Cardiac muscle cell (in vitro differentiated cells and primary cell): Measurements from ENCODE around the gene C16orf74. TPM values are rescaled to one million over a fixed set of nuclear protein-coding genes. Genes with fewer than 3 reads are reported as not detected.

Experiments
- DNase-seq, 2 donors: peaks; one replicate each; pipeline versions ENCODE4 v3.0.0 to v3.0.0-alpha.2; 2010 to 2017; ENCODE audit warnings: low read depth in 1 of 2, low spot score in 1 of 2
- H3K27ac ChIP-seq: fragments of 200-600 bp; sonication (generic); 2 replicates; pipeline ENCODE4 v1.5.1; 2016
- H3K27me3 ChIP-seq: fragments of 200-600 bp; sonication (generic); 2 replicates; pipeline ENCODE4 v1.6.0; 2016; ENCODE audit warnings: control low read depth
- H3K36me3 ChIP-seq: fragments of 200-600 bp; sonication (generic); 2 replicates; pipeline ENCODE4 v1.5.1; 2016; ENCODE audit warnings: control low read depth
- H3K4me1 ChIP-seq: fragments of 200-600 bp; sonication (generic); 2 replicates; pipeline ENCODE4 v1.8.1; 2017; ENCODE audit warnings: low read depth, mild to moderate bottlenecking, mixed run types
- H3K4me3 ChIP-seq: fragments of 200-600 bp; sonication (generic); 2 replicates; pipeline ENCODE4 v1.5.1; 2016; ENCODE audit warnings: mild to moderate bottlenecking
- H3K9me3 ChIP-seq: fragments of 200-600 bp; sonication (generic); 2 replicates; pipeline ENCODE4 v1.5.1; 2017; ENCODE audit warnings: low read depth, mild to moderate bottlenecking, control low read depth
- polyA plus RNA-seq: library from polyadenylated mRNA; unstranded; fragments of >200 nt; fragmentation: Nextera tagmentation; extraction: Ambion mirVana; gene quantifications from 2 replicates; pipeline ENCODE4 v1.2.1, GENCODE V29; 2016
- total RNA-seq: library from RNA; depleted of rRNA; stranded (reverse); fragments of >200 nt; gene quantifications from 2 replicates; pipeline ENCODE4 v1.2.3, GENCODE V29; 2016
- TF ChIP-seq, protein P1 (sequence below): IDR thresholded peaks from 2 replicates; pipeline ENCODE4 v1.5.1; 2012; ENCODE audit warnings: low read depth, mild to moderate bottlenecking, low read length

The C16orf74 gene
- total and polyA plus RNA-seq, 2 experiments from 2014 or later, result 37.9 to 49.7 TPM

GRCh38 chr16:85716680-85717038, 34.2 kb downstream of the C16orf74 start:
- DNase-seq, result no peak
- H3K27ac ChIP-seq, result no peak overlapping the region
- H3K9me3 ChIP-seq, result no peaks in the 10 kb centered on the region
- H3K27me3 ChIP-seq, result peaks cover 26% of the 10 kb centered on the region
- H3K4me1 ChIP-seq, result peaks cover 3% of the 10 kb centered on the region
- no peaks in the 10 kb centered on the region for H3K36me3 ChIP-seq
- TF ChIP-seq, protein P1, sequence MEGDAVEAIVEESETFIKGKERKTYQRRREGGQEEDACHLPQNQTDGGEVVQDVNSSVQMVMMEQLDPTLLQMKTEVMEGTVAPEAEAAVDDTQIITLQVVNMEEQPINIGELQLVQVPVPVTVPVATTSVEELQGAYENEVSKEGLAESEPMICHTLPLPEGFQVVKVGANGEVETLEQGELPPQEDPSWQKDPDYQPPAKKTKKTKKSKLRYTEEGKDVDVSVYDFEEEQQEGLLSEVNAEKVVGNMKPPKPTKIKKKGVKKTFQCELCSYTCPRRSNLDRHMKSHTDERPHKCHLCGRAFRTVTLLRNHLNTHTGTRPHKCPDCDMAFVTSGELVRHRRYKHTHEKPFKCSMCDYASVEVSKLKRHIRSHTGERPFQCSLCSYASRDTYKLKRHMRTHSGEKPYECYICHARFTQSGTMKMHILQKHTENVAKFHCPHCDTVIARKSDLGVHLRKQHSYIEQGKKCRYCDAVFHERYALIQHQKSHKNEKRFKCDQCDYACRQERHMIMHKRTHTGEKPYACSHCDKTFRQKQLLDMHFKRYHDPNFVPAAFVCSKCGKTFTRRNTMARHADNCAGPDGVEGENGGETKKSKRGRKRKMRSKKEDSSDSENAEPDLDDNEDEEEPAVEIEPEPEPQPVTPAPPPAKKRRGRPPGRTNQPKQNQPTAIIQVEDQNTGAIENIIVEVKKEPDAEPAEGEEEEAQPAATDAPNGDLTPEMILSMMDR, result no peak
- no peak overlapping the region for H3K4me3 ChIP-seq

- H3K4me1 ChIP-seq, result peaks cover 3% of the 10 kb centered on the region
- no peak overlapping the region for H3K4me3 ChIP-seq
- no peaks in the 10 kb centered on the region for H3K9me3 ChIP-seq
- TF ChIP-seq, protein P1, result no peak
- no peak for DNase-seq
- H3K27me3 ChIP-seq, result peaks cover 26% of the 10 kb centered on the region
- H3K36me3 ChIP-seq, result no peaks in the 10 kb centered on the region
- H3K27ac ChIP-seq, result no peak overlapping the region
Measured at GRCh38 chr16:85716022-85716679, 34.7 kb downstream of the C16orf74 start.

- peak; percentile 18 to 53 for DNase-seq
- H3K4me3 ChIP-seq, result no peak overlapping the region
- H3K36me3 ChIP-seq, result no peaks in the 10 kb centered on the region
- peaks cover 3% of the 10 kb centered on the region for H3K4me1 ChIP-seq
- H3K27me3 ChIP-seq, result peaks cover 26% of the 10 kb centered on the region
- no peak overlapping the region for H3K27ac ChIP-seq
- TF ChIP-seq, protein P1, result no peak
- H3K9me3 ChIP-seq, result no peaks in the 10 kb centered on the region
Measured at GRCh38 chr16:85715169-85716021, 35.5 kb downstream of the C16orf74 start.

DNA sequence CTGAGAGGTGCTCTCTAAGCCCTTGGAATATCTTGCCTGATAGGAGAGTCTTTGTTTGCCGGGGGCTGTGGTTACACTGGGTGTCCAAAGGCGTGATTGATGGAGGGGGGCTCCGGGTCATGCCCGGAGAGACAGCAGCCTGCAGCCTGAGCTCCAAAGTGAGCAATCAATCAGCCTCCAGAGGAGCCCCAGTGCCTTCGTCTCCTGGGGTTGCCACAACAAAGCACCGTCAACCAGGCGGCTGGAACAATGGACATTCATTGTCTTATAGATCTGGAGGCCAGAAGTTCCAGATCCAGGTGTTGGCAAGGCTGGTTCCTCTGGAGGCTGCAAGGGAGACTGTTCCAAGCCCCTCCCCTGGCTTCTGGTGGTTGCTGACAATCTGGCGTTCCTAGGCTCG, 38.1 kb downstream of the C16orf74 start:
- H3K27me3 ChIP-seq, result peaks cover 26% of the 10 kb centered on the region
- H3K4me3 ChIP-seq, result no peak overlapping the region
- no peaks in the 10 kb centered on the region for H3K36me3 ChIP-seq
- TF ChIP-seq, protein P1, result no peak
- no peaks in the 10 kb centered on the region for H3K9me3 ChIP-seq
- H3K27ac ChIP-seq, result no peak overlapping the region
- peaks cover 3% of the 10 kb centered on the region for H3K4me1 ChIP-seq
- no peak for DNase-seq

DNA sequence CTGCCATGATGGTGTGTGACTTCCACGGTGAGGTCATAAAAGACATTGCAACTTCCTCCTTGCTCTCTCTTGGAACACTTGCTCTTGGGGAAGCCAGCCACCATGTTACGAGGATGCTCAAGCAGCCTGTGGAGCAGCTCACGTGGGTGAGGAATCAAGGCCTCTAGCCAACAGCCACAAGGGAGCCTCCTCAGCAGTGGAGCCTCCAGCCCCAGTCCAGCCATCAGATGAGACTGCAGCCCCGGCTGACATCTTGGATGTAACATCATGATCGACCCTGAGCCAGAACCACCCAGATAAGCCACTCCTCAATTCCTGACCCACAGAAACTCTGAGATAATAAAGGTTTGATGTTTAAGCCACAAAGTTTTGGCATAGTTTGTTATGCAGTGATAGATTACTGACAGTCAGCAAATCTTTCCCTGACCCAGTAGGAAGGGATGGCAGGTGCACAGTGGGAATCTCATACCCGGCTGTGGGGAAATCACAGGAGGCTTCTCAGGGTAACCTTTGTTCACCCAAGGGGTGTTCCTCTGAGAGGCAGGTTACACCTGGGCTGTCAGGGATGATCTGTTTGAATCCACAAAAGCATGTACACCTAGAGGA, 38.8 kb downstream of the C16orf74 start:
- TF ChIP-seq, protein P1, result no peak
- Histone ChIP-seq H3K4me1 (peaks cover 3% of the 10 kb centered on the region), H3K36me3 (no peaks in the 10 kb centered on the region), H3K4me3 (no peak overlapping the region), H3K27ac (no peak overlapping the region), H3K27me3 (peaks cover 21% of the 10 kb centered on the region), H3K9me3 (no peaks in the 10 kb centered on the region)
- no peak for DNase-seq
